Natural killer cell (primary cell): ENCODE data around the gene NEGR1. TPM values are rescaled to one million over a fixed set of nuclear protein-coding genes. Genes with fewer than 3 reads are reported as not detected.

Source experiments
- ATAC-seq, 3 donors: fragments of 150-1000 bp in 2 of 3; fragments of 200-7000 bp in 1 of 3; cut with Tn5 transposase; 1 replicate in 1 of 3; 2 replicates in 2 of 3; pipeline ENCODE4 v1.10.0; 2021; ENCODE audit warnings: mild to moderate bottlenecking in 2 of 3, moderate library complexity in 2 of 3
- DNase-seq, 2 donors: peaks; one replicate each; pipeline versions ENCODE4 v3.0.0 to v3.0.0-alpha.2; 2013 to 2021; ENCODE audit warnings: mixed read lengths in 1 of 2
- H3K27ac ChIP-seq: one replicate; pipeline ENCODE4 v1.5.1; 2013; ENCODE audit warnings: mild to moderate bottlenecking, low read length
- H3K27me3 ChIP-seq: one replicate; pipeline ENCODE4 v1.6.1; 2013; ENCODE audit warnings: low read length; ENCODE audit not compliant: control insufficient read depth, insufficient read depth
- H3K36me3 ChIP-seq: one replicate; pipeline ENCODE4 v1.6.1; 2013; ENCODE audit warnings: low read length; ENCODE audit not compliant: control insufficient read depth, insufficient read depth
- H3K4me1 ChIP-seq: one replicate; pipeline ENCODE4 v1.6.1; 2013; ENCODE audit warnings: low read length; ENCODE audit not compliant: control insufficient read depth, insufficient read depth
- H3K4me3 ChIP-seq: one replicate; pipeline ENCODE4 v1.5.1; 2013; ENCODE audit warnings: low read length
- H3K9me3 ChIP-seq: one replicate; pipeline ENCODE4 v1.6.1; 2013; ENCODE audit warnings: low read length; ENCODE audit not compliant: control insufficient read depth, insufficient read depth
- H3K27ac Mint-ChIP-seq, 2 donors: one replicate each; pipeline ENCODE4 v1.8.0; 2022; ENCODE audit warnings: mild to moderate bottlenecking in 2 of 2, mixed read lengths in 2 of 2, moderate library complexity in 1 of 2
- H3K27me3 Mint-ChIP-seq, 2 donors: one replicate each; pipeline ENCODE4 v1.8.0; 2022; ENCODE audit warnings: low read depth in 2 of 2, mixed read lengths in 2 of 2
- H3K36me3 Mint-ChIP-seq: one replicate; pipeline ENCODE4 v1.8.0; 2022; ENCODE audit warnings: mixed read lengths
- H3K4me1 Mint-ChIP-seq, 2 donors: one replicate each; pipeline ENCODE4 v1.8.0; 2022; ENCODE audit warnings: mixed read lengths in 2 of 2
- H3K4me3 Mint-ChIP-seq: one replicate; pipeline ENCODE4 v1.8.0; 2022; ENCODE audit warnings: mild to moderate bottlenecking, moderate library complexity, mixed read lengths
- H3K9me3 Mint-ChIP-seq, 2 donors: one replicate each; pipeline ENCODE4 v1.8.0; 2022; ENCODE audit warnings: mixed read lengths in 2 of 2
- WGBS: methylation state at CpG from one replicate; pipeline ENCODE4 v1.1.7; 2013; ENCODE audit warnings: missing lambda C conversion rate; ENCODE audit not compliant: insufficient coverage; 5-methylcytosine and 5-hydroxymethylcytosine counted together
- intact Hi-C: fragments of 100-400 bp; cut with micrococcal nuclease; formaldehyde crosslinking; loops from one replicate; pipeline ENCODE4 v1.14.2; 2022
- total RNA-seq, 4 donors: library from RNA; stranded (reverse); fragments of 120-200 nt in 1 of 4; gene quantifications; one replicate each; pipeline versions ENCODE4 v1.2.3 to v1.2.4, GENCODE V29; 2013 to 2022
- TF ChIP-seq, protein P1 (sequence below): fragments of 200-600 bp; IDR thresholded peaks from one replicate; pipeline ENCODE4 v1.8.0; 2022; ENCODE audit warnings: antibody characterized with exemption

Gene NEGR1
- total RNA-seq, 3 donors from 2014 or later (not counting 1 experiment from before 2014, with no cell fraction given) = 0.55 to 1.3 TPM; not detected in 1

DNA sequence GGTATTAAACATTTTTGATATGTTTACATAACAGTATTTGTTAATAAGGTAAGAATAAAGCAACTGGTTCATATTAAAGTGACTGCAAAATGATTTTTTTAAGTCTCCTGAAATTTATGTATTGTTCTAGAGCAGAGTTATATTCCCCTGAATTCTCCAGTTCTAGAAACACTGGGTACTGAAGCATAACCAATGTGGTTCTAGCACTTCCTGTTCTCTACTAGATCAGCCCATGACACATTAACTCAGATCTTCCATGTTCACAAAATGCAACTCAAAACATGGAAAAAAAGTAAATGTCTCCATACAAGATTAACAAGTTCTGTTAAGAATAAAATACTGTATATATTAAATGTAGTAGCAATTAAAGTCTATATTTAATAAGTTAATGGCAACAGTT lies 3.9 kb downstream of the NEGR1 start:
- Histone ChIP-seq H3K27me3 (no peaks in the 10 kb centered on the region), H3K4me1 (peaks cover 5% of the 10 kb centered on the region), H3K9me3 (no peaks in the 10 kb centered on the region), H3K4me3 (no peak overlapping the region), H3K27ac (no peak overlapping the region), H3K36me3 (no peaks in the 10 kb centered on the region)
- TF ChIP-seq, protein P1, sequence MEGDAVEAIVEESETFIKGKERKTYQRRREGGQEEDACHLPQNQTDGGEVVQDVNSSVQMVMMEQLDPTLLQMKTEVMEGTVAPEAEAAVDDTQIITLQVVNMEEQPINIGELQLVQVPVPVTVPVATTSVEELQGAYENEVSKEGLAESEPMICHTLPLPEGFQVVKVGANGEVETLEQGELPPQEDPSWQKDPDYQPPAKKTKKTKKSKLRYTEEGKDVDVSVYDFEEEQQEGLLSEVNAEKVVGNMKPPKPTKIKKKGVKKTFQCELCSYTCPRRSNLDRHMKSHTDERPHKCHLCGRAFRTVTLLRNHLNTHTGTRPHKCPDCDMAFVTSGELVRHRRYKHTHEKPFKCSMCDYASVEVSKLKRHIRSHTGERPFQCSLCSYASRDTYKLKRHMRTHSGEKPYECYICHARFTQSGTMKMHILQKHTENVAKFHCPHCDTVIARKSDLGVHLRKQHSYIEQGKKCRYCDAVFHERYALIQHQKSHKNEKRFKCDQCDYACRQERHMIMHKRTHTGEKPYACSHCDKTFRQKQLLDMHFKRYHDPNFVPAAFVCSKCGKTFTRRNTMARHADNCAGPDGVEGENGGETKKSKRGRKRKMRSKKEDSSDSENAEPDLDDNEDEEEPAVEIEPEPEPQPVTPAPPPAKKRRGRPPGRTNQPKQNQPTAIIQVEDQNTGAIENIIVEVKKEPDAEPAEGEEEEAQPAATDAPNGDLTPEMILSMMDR = no peak
- Mint-ChIP-seq H3K27me3 (no peaks in the 10 kb centered on the region), H3K4me3 (no peak overlapping the region), H3K4me1 (peaks cover 16 to 19% of the 10 kb centered on the region in 2 donors), H3K9me3 (no peaks in the 10 kb centered on the region), H3K27ac (no peak overlapping the region), H3K36me3 (no peaks in the 10 kb centered on the region)
- DNase-seq = no peak
- intact Hi-C loops = no loop called here
- no peak for ATAC-seq

DNA sequence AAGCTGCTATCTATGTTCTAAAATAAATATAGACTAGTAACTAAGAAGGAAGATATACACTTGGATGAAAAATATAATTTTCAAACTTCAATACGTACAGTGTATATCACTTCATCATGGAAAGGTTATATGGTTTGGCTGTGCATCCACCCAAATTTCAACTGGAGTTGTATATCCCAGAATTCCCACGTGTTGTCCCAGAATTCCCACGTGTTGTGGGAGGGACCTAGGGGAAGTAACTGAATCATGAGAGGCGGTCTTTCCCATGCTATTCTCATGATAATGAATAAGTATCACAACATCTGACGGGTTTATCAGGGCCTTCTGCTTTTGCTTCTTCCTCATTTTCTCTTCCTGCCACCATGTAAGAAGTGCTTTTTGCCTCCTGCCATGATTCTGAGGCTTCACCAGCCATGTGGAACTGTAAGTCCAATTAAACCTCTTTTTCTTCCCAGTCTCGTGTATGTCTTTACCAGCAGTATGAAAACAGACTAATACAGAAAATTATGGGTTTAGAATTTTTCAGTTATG lies 10.7 kb downstream of the NEGR1 start:
- H3K36me3 Mint-ChIP-seq = no peaks in the 10 kb centered on the region
- H3K4me3 Mint-ChIP-seq = no peak overlapping the region
- no peaks in the 10 kb centered on the region for H3K27me3 Mint-ChIP-seq
- no peak overlapping the region for H3K27ac Mint-ChIP-seq
- no peaks in the 10 kb centered on the region for H3K36me3 ChIP-seq
- no peak overlapping the region for H3K4me3 ChIP-seq
- peaks cover 0 to 3% of the 10 kb centered on the region in 2 donors for H3K9me3 Mint-ChIP-seq
- H3K4me1 ChIP-seq = no peaks in the 10 kb centered on the region
- DNase-seq = no peak
- H3K4me1 Mint-ChIP-seq = no peaks in the 10 kb centered on the region
- no peak for ATAC-seq
- H3K27ac ChIP-seq = no peak overlapping the region
- intact Hi-C loops = no loop called here
- H3K27me3 ChIP-seq = no peaks in the 10 kb centered on the region
- WGBS = 81% methylated on average over 4 of the region's 6 CpGs
- TF ChIP-seq, protein P1 = no peak
- no peaks in the 10 kb centered on the region for H3K9me3 ChIP-seq

DNA sequence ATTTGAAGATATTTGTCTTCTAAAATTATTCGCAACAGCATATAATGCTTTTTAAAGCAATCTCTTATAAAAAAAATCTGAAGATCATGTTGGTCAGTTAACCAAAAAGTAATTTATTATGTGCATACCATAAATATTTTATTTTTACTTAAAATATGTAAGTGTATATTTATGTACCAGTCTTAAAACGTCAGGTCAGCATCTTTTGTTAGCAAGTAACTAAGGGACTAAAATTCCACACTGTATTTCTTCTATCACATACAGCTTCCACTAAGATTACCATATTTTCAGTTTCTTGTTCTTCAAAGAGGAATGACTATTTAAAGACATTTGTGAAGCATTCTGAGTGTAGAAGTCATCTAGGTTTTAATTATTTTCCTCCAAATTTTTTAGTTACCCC lies 19.6 kb downstream of the NEGR1 start:
- ATAC-seq = no peak
- TF ChIP-seq, protein P1 = no peak
- WGBS = no CpG with 5 or more reads among the region's 2 CpGs

DNA sequence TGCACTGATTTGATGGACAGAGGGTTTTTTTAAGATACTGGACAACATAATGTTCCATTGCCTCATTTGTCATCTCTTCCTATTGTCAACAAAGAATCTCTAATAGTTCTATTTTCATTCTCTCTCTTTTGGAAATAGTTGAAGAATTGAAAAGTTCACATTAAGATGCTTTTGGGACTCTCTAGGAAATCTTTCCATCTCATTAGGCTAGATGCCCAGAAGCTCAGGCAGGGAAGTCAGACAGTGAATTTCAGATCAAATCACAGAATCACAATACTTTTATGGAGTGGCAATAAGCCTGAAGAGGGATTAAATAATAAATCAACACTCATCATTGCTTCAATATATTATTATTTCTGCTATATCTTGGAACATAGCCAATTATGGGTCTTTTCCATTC lies 29.2 kb downstream of the NEGR1 start:
- no peaks in the 10 kb centered on the region for H3K27me3 ChIP-seq
- intact Hi-C loops = no loop called here
- no peaks in the 10 kb centered on the region for H3K4me1 ChIP-seq
- DNase-seq (no peak), ATAC-seq (no peak)
- TF ChIP-seq, protein P1 = no peak
- H3K27ac ChIP-seq = no peak overlapping the region
- no peaks in the 10 kb centered on the region for H3K36me3 ChIP-seq
- no peak overlapping the region for H3K4me3 Mint-ChIP-seq
- no peaks in the 10 kb centered on the region for H3K36me3 Mint-ChIP-seq
- no peaks in the 10 kb centered on the region for H3K27me3 Mint-ChIP-seq
- no peak overlapping the region for H3K4me3 ChIP-seq
- no peaks in the 10 kb centered on the region for H3K4me1 Mint-ChIP-seq
- no peaks in the 10 kb centered on the region for H3K9me3 ChIP-seq
- peaks cover 2 to 5% of the 10 kb centered on the region in 2 donors for H3K9me3 Mint-ChIP-seq
- H3K27ac Mint-ChIP-seq = no peak overlapping the region

More for the DNA sequence above, 19.6 kb downstream of the NEGR1 start:
- Histone ChIP-seq H3K4me1 (no peaks in the 10 kb centered on the region), H3K4me3 (no peak overlapping the region), H3K36me3 (no peaks in the 10 kb centered on the region), H3K27me3 (no peaks in the 10 kb centered on the region), H3K9me3 (no peaks in the 10 kb centered on the region), H3K27ac (no peak overlapping the region)
- H3K4me3 Mint-ChIP-seq = no peak overlapping the region
- no peaks in the 10 kb centered on the region for H3K27me3 Mint-ChIP-seq
- H3K9me3 Mint-ChIP-seq = peaks cover 0 to under 1% of the 10 kb centered on the region in 2 donors
- H3K27ac Mint-ChIP-seq = no peak overlapping the region
- DNase-seq = no peak
- H3K36me3 Mint-ChIP-seq = no peaks in the 10 kb centered on the region
- H3K4me1 Mint-ChIP-seq = no peaks in the 10 kb centered on the region
- intact Hi-C loops = no loop called here
